ENCODE data around the gene KRCC1. TPM values are rescaled to one million over a fixed set of nuclear protein-coding genes. Genes with fewer than 3 reads are reported as not detected.

Gene KRCC1
- total RNA-seq, 1 donor from 2014 or later, result 15.5 TPM

GRCh38 chr2:88097192-88097591, 41.6 kb upstream of the KRCC1 start:
- Mint-ChIP-seq H3K4me3 (no peak overlapping the region), H3K27ac (ENCODE audit: unreplicated experiment) (no peak overlapping the region), H3K4me1 (peaks cover 14% of the 10 kb centered on the region), H3K27me3 (ENCODE audit: low read depth) (no peaks in the 10 kb centered on the region), H3K9me3 (peaks cover 2% of the 10 kb centered on the region), H3K36me3 (ENCODE audit: low read depth) (no peaks in the 10 kb centered on the region)
- DNase-seq (ENCODE audit: low read depth, low spot score), result no peak
- TF ChIP-seq CTCF (conservative IDR thresholded peaks at IDR 0.05), result no peak

- H3K9me3 Mint-ChIP-seq, result peaks cover 2% of the 10 kb centered on the region
- no peak for DNase-seq (ENCODE audit: low read depth, low spot score)
- H3K27ac Mint-ChIP-seq (ENCODE audit: unreplicated experiment), result no peak overlapping the region
- no peaks in the 10 kb centered on the region for H3K36me3 Mint-ChIP-seq (ENCODE audit: low read depth)
- TF ChIP-seq CTCF (conservative IDR thresholded peaks at IDR 0.05), result no peak
- no peak overlapping the region for H3K4me3 Mint-ChIP-seq
- H3K27me3 Mint-ChIP-seq (ENCODE audit: low read depth), result no peaks in the 10 kb centered on the region
- peaks cover 14% of the 10 kb centered on the region for H3K4me1 Mint-ChIP-seq
Observed at GRCh38 chr2:88096708-88097107, 41.1 kb upstream of the KRCC1 start.

- TF ChIP-seq CTCF (conservative IDR thresholded peaks at IDR 0.05), result no peak
- DNase-seq (ENCODE audit: low read depth, low spot score), result no peak
- Mint-ChIP-seq H3K4me3 (no peak overlapping the region), H3K4me1 (peaks cover 22% of the 10 kb centered on the region), H3K9me3 (peaks cover 1% of the 10 kb centered on the region), H3K27me3 (ENCODE audit: low read depth) (no peaks in the 10 kb centered on the region), H3K27ac (ENCODE audit: unreplicated experiment) (no peak overlapping the region), H3K36me3 (ENCODE audit: low read depth) (no peaks in the 10 kb centered on the region)
Observed at GRCh38 chr2:88095022-88095421, 39.4 kb upstream of the KRCC1 start.

GRCh38 chr2:88092773-88093172, 37.2 kb upstream of the KRCC1 start:
- Mint-ChIP-seq H3K27me3 (ENCODE audit: low read depth) (no peaks in the 10 kb centered on the region), H3K36me3 (ENCODE audit: low read depth) (no peaks in the 10 kb centered on the region), H3K27ac (ENCODE audit: unreplicated experiment) (no peak overlapping the region), H3K9me3 (no peaks in the 10 kb centered on the region), H3K4me1 (peaks cover 22% of the 10 kb centered on the region), H3K4me3 (no peak overlapping the region)
- TF ChIP-seq CTCF (conservative IDR thresholded peaks at IDR 0.05), result no peak
- no peak for DNase-seq (ENCODE audit: low read depth, low spot score)

GRCh38 chr2:88091943-88092342, 36.4 kb upstream of the KRCC1 start:
- H3K27ac Mint-ChIP-seq (ENCODE audit: unreplicated experiment), result no peak overlapping the region
- H3K36me3 Mint-ChIP-seq (ENCODE audit: low read depth), result no peaks in the 10 kb centered on the region
- peaks cover 25% of the 10 kb centered on the region for H3K4me1 Mint-ChIP-seq
- H3K9me3 Mint-ChIP-seq, result no peaks in the 10 kb centered on the region
- DNase-seq (ENCODE audit: low read depth, low spot score), result no peak
- no peak for TF ChIP-seq CTCF (conservative IDR thresholded peaks at IDR 0.05)
- no peak overlapping the region for H3K4me3 Mint-ChIP-seq
- no peaks in the 10 kb centered on the region for H3K27me3 Mint-ChIP-seq (ENCODE audit: low read depth)
